Endothelial cell of umbilical vein (primary cell): ENCODE measurements around the gene KCNE3. TPM values are rescaled to one million over a fixed set of nuclear protein-coding genes. Genes with fewer than 3 reads are reported as not detected.

Source experiments
- BruUV-seq: library from RNA; stranded (reverse); fragments of 400-500 nt; replicated peaks from 2 replicates; lab custom pipeline; 2021; lab: Mats Ljungman, UMichigan
- CTCF ChIA-PET: fragments of 300-600, 350-600 bp; sonication (Branson Sonifier 250); formaldehyde crosslinking; loops from one replicate; lab custom pipeline; 2021; ENCODE audit warnings: antibody characterized with exemption, inconsistent platforms; lab: Charles Lee
- POLR2A ChIA-PET: fragments of 300-600, 350-600 bp; sonication (Branson Sonifier 250); formaldehyde crosslinking; loops from one replicate; lab custom pipeline; 2021; ENCODE audit warnings: antibody characterized with exemption, inconsistent platforms; lab: Charles Lee
- DNase-seq: peaks from one replicate; pipeline ENCODE4 v3.0.0-alpha.2; 2011; ENCODE audit warnings: low read depth, low spot score
- FAIRE-seq: peaks from 2 replicates; lab custom pipeline; 2011; peaks lifted over from hg19 to GRCh38; lab: Jason Lieb, UNC
- H2AFZ ChIP-seq: 2 replicates; pipeline ENCODE4 v1.6.0; 2012; ENCODE audit warnings: low read depth, low read length, control low read depth, inconsistent platforms
- H3K27ac ChIP-seq: 2 replicates; pipeline ENCODE4 v1.5.1; 2011; ENCODE audit warnings: low read depth, mild to moderate bottlenecking, control low read depth, low read length, moderate library complexity; ENCODE audit not compliant: insufficient read depth
- H3K27me3 ChIP-seq, 2 experiments: 2 replicates each; pipeline versions ENCODE4 v1.6.0 to v1.6.1; 2011; ENCODE audit warnings: low read length in 2 of 2, mixed read lengths in 1 of 2; ENCODE audit not compliant: control insufficient read depth in 2 of 2, insufficient read depth in 2 of 2
- H3K36me3 ChIP-seq, 2 experiments: 2 replicates in 1 of 2; 3 replicates in 1 of 2; pipeline ENCODE4 v1.5.1; 2011; ENCODE audit warnings: low read length in 2 of 2, mild to moderate bottlenecking in 1 of 2, moderate library complexity in 1 of 2; ENCODE audit not compliant: control insufficient read depth in 2 of 2, insufficient read depth in 2 of 2; ENCODE audit errors: extremely low read depth in 1 of 2
- H3K4me1 ChIP-seq: 3 replicates; pipeline ENCODE4 v1.5.1; 2011; ENCODE audit warnings: mild to moderate bottlenecking, low read length; ENCODE audit not compliant: control insufficient read depth, insufficient read depth; ENCODE audit errors: extremely low read depth
- H3K4me2 ChIP-seq: 2 replicates; pipeline ENCODE4 v1.6.1; 2011; ENCODE audit warnings: low read length, control low read depth, mixed read lengths; ENCODE audit not compliant: insufficient read depth
- H3K4me3 ChIP-seq, 3 experiments: fragments of 200-600 bp in 1 of 3; sonication (generic), shearing (Covaris generic) in 1 of 3; replicated peaks in 1 of 3; 2 replicates each; pipeline ENCODE4 v1.5.1; 2011 to 2016; ENCODE audit warnings: control low read depth in 3 of 3, low read length in 3 of 3, mild to moderate bottlenecking in 2 of 3, inconsistent platforms in 1 of 3, low read depth in 1 of 3, moderate library complexity in 1 of 3; ENCODE audit not compliant: insufficient read depth in 1 of 3
- H3K79me2 ChIP-seq: 2 replicates; pipeline ENCODE4 v1.6.0; 2012; ENCODE audit warnings: low read length, inconsistent platforms; ENCODE audit not compliant: control insufficient read depth, insufficient read depth
- H3K9ac ChIP-seq: replicated peaks from 2 replicates; pipeline ENCODE3; 2011; ENCODE audit warnings: low read length, control low read depth; ENCODE audit not compliant: insufficient read depth; ENCODE audit errors: extremely low read depth
- H3K9me1 ChIP-seq: replicated peaks from 3 replicates; pipeline ENCODE4 v1.6.0; 2011; ENCODE audit warnings: mild to moderate bottlenecking, low read length; ENCODE audit not compliant: control insufficient read depth, insufficient read depth; ENCODE audit errors: extremely low read depth
- H3K9me3 ChIP-seq: replicated peaks from 2 replicates; pipeline ENCODE4 v1.5.1; 2012; ENCODE audit warnings: low read length, inconsistent platforms; ENCODE audit not compliant: control insufficient read depth, insufficient read depth
- H4K20me1 ChIP-seq: replicated peaks from 2 replicates; pipeline ENCODE3; 2011; ENCODE audit warnings: mild to moderate bottlenecking, low read length; ENCODE audit not compliant: control insufficient read depth, insufficient read depth; ENCODE audit errors: extremely low read depth
- EZH2 ChIP-seq: IDR thresholded peaks from 2 replicates; pipeline ENCODE4 v1.6.1; 2012; ENCODE audit warnings: borderline replicate concordance, low read depth, mild to moderate bottlenecking, moderate library complexity, low read length, inconsistent platforms; ENCODE audit not compliant: severe bottlenecking
- FOS ChIP-seq: IDR thresholded peaks from 2 replicates; pipeline ENCODE4 v1.6.1; 2011; ENCODE audit warnings: mild to moderate bottlenecking, low read length, moderate library complexity, borderline replicate concordance; ENCODE audit not compliant: insufficient read depth
- JUN ChIP-seq: IDR thresholded peaks from 2 replicates; pipeline ENCODE4 v1.6.1; 2011; ENCODE audit warnings: borderline replicate concordance, low read depth; ENCODE audit not compliant: insufficient read length, insufficient read depth
- MYC ChIP-seq: IDR thresholded peaks from one replicate; pipeline ENCODE4 v1.6.1; 2011; ENCODE audit warnings: mild to moderate bottlenecking, low read depth, low read length
- dilution Hi-C: fragments of 300-500 bp; cut with MboI; formaldehyde crosslinking; loops from one replicate; pipeline ENCODE4 v1.15.0; 2019; ENCODE audit warnings: low sequenced_read_pairs; ENCODE audit not compliant: extremely low pct_ligation_motif_present
- intact Hi-C: fragments of 100-400 bp; cut with micrococcal nuclease; formaldehyde crosslinking; loops from one replicate; pipeline ENCODE4 v1.10.0; 2022
- polyA plus RNA-seq, 4 experiments: library from polyadenylated mRNA; depleted of rRNA in 3 of 4; stranded (reverse) in 3 of 4; unstranded in 1 of 4; fragments of >200 nt; gene quantifications; 2 replicates each; pipeline versions ENCODE4 v1.2.1 to v1.2.3, GENCODE V29; 2011 to 2012; ENCODE audit warnings: missing spikeins in 1 of 4
- total RNA-seq: library from RNA; stranded (reverse); gene quantifications from 2 replicates; pipeline ENCODE4 v1.2.3, GENCODE V29; 2021
- TF ChIP-seq, protein P1 (sequence below): IDR thresholded peaks from 2 replicates; pipeline ENCODE4 v1.6.1; 2011; ENCODE audit not compliant: insufficient read depth, insufficient read length

KCNE3 gene
- total and polyA plus RNA-seq, 2 donors (not counting 3 experiments of a cell fraction or from before 2014, with no cell fraction given), result 0.97 to 2.2 TPM

DNA sequence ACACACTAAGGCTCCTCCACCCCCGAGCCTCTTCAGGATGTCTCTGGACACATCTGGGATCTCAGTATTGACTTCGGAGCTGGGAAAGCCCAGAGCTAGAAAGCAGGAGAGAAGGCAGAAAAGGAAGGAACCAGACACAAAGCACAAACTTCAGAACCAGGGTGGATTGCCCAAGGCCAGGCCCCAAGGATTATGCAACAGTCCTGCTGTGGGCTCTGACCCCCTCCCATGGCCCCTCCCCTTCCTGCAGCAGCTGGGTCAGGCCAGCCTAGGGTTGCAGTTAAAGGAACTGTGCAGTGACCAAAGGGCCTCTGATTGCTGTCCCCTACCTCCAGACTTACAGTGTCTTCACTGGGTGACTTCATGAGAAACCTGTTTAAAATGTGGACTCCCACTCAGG, 5.3 kb downstream of the KCNE3 start:
- dilution Hi-C loops, result no loop called here
- no TSS peak for BruUV-seq
- Histone ChIP-seq H2AFZ (no peak overlapping the region), H3K4me3 (no peak overlapping the region), H3K27ac (no peak overlapping the region), H3K9ac (no peak overlapping the region), H3K36me3 (no peaks in the 10 kb centered on the region), H4K20me1 (no peaks in the 10 kb centered on the region), H3K4me1 (peaks cover 8% of the 10 kb centered on the region), H3K9me3 (no peaks in the 10 kb centered on the region), H3K27me3 (peaks cover 14 to 23% of the 10 kb centered on the region in 2 experiments), H3K4me2 (no peak overlapping the region), H3K9me1 (no peaks in the 10 kb centered on the region), H3K79me2 (no peaks in the 10 kb centered on the region)
- no peak for DNase-seq
- ChIA-PET CTCF (interaction anchor here (1.5 to 5.4 kb wide), 5 partner anchors 9 to 109 kb away, joined by 5 to 38 read pairs (median 10); partner anchors contain the start of gene LIPT2), POLR2A (no interaction called here)
- no peak for FAIRE-seq
- intact Hi-C loops, result no loop called here
- TF ChIP-seq FOS (no peak), JUN (no peak), EZH2 (no peak), MYC (no peak)
- TF ChIP-seq, protein P1, sequence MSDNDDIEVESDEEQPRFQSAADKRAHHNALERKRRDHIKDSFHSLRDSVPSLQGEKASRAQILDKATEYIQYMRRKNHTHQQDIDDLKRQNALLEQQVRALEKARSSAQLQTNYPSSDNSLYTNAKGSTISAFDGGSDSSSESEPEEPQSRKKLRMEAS, result no peak

- CTCF ChIA-PET, result interaction anchor here (2.6 to 5.4 kb wide), 2 partner anchors 11 to 111 kb away, joined by 10 to 24 read pairs; no protein-coding TSS in a partner anchor
- POLR2A ChIA-PET, result no interaction called here
- H2AFZ ChIP-seq, result peak overlapping the region; percentile 36
- H3K4me1 ChIP-seq, result peaks cover 7% of the 10 kb centered on the region
- peak; percentile 40 for FAIRE-seq
- H3K27me3 ChIP-seq, result peaks cover 4 to 16% of the 10 kb centered on the region in 2 experiments
- H4K20me1 ChIP-seq, result no peaks in the 10 kb centered on the region
- TF ChIP-seq, protein P1, result no peak
- H3K27ac ChIP-seq, result no peak overlapping the region
- no peaks in the 10 kb centered on the region for H3K9me3 ChIP-seq
- intact Hi-C loops, result no loop called here
- H3K4me3 ChIP-seq, result no peak overlapping the region
- H3K36me3 ChIP-seq, result no peaks in the 10 kb centered on the region
- H3K9me1 ChIP-seq, result no peaks in the 10 kb centered on the region
- BruUV-seq, result no TSS peak
- no peak overlapping the region for H3K4me2 ChIP-seq
- H3K9ac ChIP-seq, result no peak overlapping the region
- dilution Hi-C loops, result no loop called here
- peak; percentile 15 for DNase-seq
- H3K79me2 ChIP-seq, result no peaks in the 10 kb centered on the region
These were observed 6.7 kb downstream of the KCNE3 start for GRCh38 chr11:74460481-74461154.
